IMR-90 (cell line): Measurements from ENCODE around the gene ZDHHC18. TPM values are rescaled to one million over a fixed set of nuclear protein-coding genes. Genes with fewer than 3 reads are reported as not detected.

Source experiments
- ATAC-seq: fragments of 200-7000 bp; cut with Tn5 transposase; 2 replicates; pipeline ENCODE4 v1.9.1; 2020; ENCODE audit warnings: low read depth, mild to moderate bottlenecking, moderate library complexity
- BruUV-seq: library from RNA; stranded (reverse); fragments of 400-500 nt; replicated peaks from 2 replicates; lab custom pipeline; 2021; lab: Mats Ljungman, UMichigan
- CTCF ChIA-PET: fragments of 300-600 bp; formaldehyde crosslinking; extraction: SDS; loops from one replicate; lab custom pipeline; 2021; ENCODE audit warnings: antibody characterized with exemption; lab: Yijun Ruan, JAX
- POLR2A ChIA-PET: fragments of 300-600 bp; sonication (Branson Sonifier 250); formaldehyde crosslinking; loops from one replicate; lab custom pipeline; 2022; ENCODE audit warnings: antibody characterized with exemption; ENCODE audit not compliant: unreplicated experiment; lab: Charles Lee
- DNase-seq: peaks from one replicate; pipeline ENCODE4 v3.0.0; 2013
- H2AFZ ChIP-seq: replicated peaks from 2 replicates; pipeline ENCODE3; 2013; ENCODE audit warnings: low read length, mild to moderate bottlenecking; ENCODE audit not compliant: poor library complexity
- H2AK5ac ChIP-seq: 2 replicates; pipeline ENCODE4 v1.6.1; 2013; ENCODE audit warnings: low read depth, low read length, inconsistent platforms
- H2AK9ac ChIP-seq: replicated peaks from 2 replicates; pipeline ENCODE3; 2013; ENCODE audit warnings: mild to moderate bottlenecking, low read depth, low read length, moderate library complexity; ENCODE audit not compliant: poor library complexity
- H2BK120ac ChIP-seq: 2 replicates; pipeline ENCODE4 v1.6.1; 2013; ENCODE audit warnings: low read depth, low read length, inconsistent platforms
- H2BK15ac ChIP-seq: 3 replicates; pipeline ENCODE4 v1.6.1; 2013; ENCODE audit warnings: low read depth, low read length, inconsistent platforms
- H2BK20ac ChIP-seq: 2 replicates; pipeline ENCODE4 v1.6.1; 2013; ENCODE audit warnings: low read depth, mild to moderate bottlenecking, inconsistent platforms, low read length, moderate library complexity
- H2BK5ac ChIP-seq: 2 replicates; pipeline ENCODE4 v1.6.1; 2013; ENCODE audit warnings: mild to moderate bottlenecking, low read depth, low read length, inconsistent platforms; ENCODE audit not compliant: poor library complexity, severe bottlenecking
- H3K14ac ChIP-seq: replicated peaks from 2 replicates; pipeline ENCODE4 v1.6.1; 2013; ENCODE audit warnings: low read depth, low read length, inconsistent platforms
- H3K18ac ChIP-seq: 2 replicates; pipeline ENCODE4 v1.6.1; 2013; ENCODE audit warnings: low read depth, low read length, control low read depth
- H3K23ac ChIP-seq: 2 replicates; pipeline ENCODE4 v1.6.1; 2013; ENCODE audit warnings: low read depth, low read length, inconsistent platforms
- H3K27ac ChIP-seq: 2 replicates; pipeline ENCODE4 v1.5.1; 2013; ENCODE audit warnings: mild to moderate bottlenecking, control low read depth, low read length; ENCODE audit not compliant: insufficient read depth
- H3K27me3 ChIP-seq: 2 replicates; pipeline ENCODE4 v1.6.1; 2013; ENCODE audit warnings: low read length; ENCODE audit not compliant: control insufficient read depth, insufficient read depth
- H3K36me3 ChIP-seq: 2 replicates; pipeline ENCODE4 v1.6.1; 2013; ENCODE audit warnings: low read length, mixed read lengths; ENCODE audit not compliant: control insufficient read depth, insufficient read depth
- H3K4ac ChIP-seq: 2 replicates; pipeline ENCODE4 v1.6.1; 2013; ENCODE audit warnings: low read depth, low read length, inconsistent platforms
- H3K4me1 ChIP-seq: 2 replicates; pipeline ENCODE4 v1.6.1; 2013; ENCODE audit warnings: low read length, mixed read lengths; ENCODE audit not compliant: control insufficient read depth, insufficient read depth
- H3K4me2 ChIP-seq: 2 replicates; pipeline ENCODE4 v1.6.1; 2013; ENCODE audit warnings: low read depth, mild to moderate bottlenecking, control low read depth, low read length, moderate library complexity
- H3K4me3 ChIP-seq: 2 replicates; pipeline ENCODE4 v1.5.1; 2013; ENCODE audit warnings: low read depth, mild to moderate bottlenecking, control low read depth, low read length, moderate library complexity; ENCODE audit not compliant: insufficient read depth
- H3K56ac ChIP-seq: 2 replicates; pipeline ENCODE4 v1.6.1; 2013; ENCODE audit warnings: low read length, inconsistent platforms; ENCODE audit not compliant: insufficient read depth; ENCODE audit errors: extremely low read depth
- H3K79me1 ChIP-seq, 2 experiments: 2 replicates each; pipeline ENCODE4 v1.6.1; 2013; ENCODE audit warnings: low read length in 2 of 2, inconsistent platforms in 1 of 2, low read depth in 1 of 2
- H3K9ac ChIP-seq: 2 replicates; pipeline ENCODE4 v1.6.1; 2013; ENCODE audit warnings: low read depth, low read length, control low read depth
- H3K9me1 ChIP-seq: 2 replicates; pipeline ENCODE4 v1.6.1; 2013; ENCODE audit warnings: low read length, inconsistent platforms; ENCODE audit not compliant: insufficient read depth
- H3K9me3 ChIP-seq: 2 replicates; pipeline ENCODE4 v1.6.1; 2013; ENCODE audit warnings: low read length; ENCODE audit not compliant: control insufficient read depth, insufficient read depth
- H4K20me1 ChIP-seq: 2 replicates; pipeline ENCODE4 v1.6.1; 2013; ENCODE audit warnings: low read length, inconsistent platforms; ENCODE audit not compliant: insufficient read depth
- H4K5ac ChIP-seq: 2 replicates; pipeline ENCODE4 v1.6.1; 2013; ENCODE audit warnings: mild to moderate bottlenecking, low read depth, low read length, control low read depth
- H4K8ac ChIP-seq, 2 experiments: 2 replicates each; pipeline ENCODE4 v1.6.1; 2013; ENCODE audit warnings: low read depth in 2 of 2, low read length in 2 of 2, control low read depth in 1 of 2, inconsistent platforms in 1 of 2
- H4K91ac ChIP-seq: 2 replicates; pipeline ENCODE4 v1.6.1; 2013; ENCODE audit warnings: low read depth, low read length, inconsistent platforms; ENCODE audit not compliant: insufficient read depth
- RAD21 ChIP-seq: IDR thresholded peaks from 2 replicates; pipeline ENCODE4 v1.6.1; 2012; ENCODE audit warnings: low read length, improper control_type of control experiment
- SMC3 ChIP-seq: fragments of 150-350 bp; IDR thresholded peaks from 2 replicates; pipeline ENCODE4 v1.6.1; 2016; ENCODE audit warnings: low read depth, mild to moderate bottlenecking, antibody characterized with exemption, low read length, moderate library complexity
- USF2 ChIP-seq: fragments of 150-350 bp; IDR thresholded peaks from 2 replicates; pipeline ENCODE4 v1.6.1; 2017; ENCODE audit warnings: mild to moderate bottlenecking, antibody characterized with exemption, low read length, low read depth
- WGBS, 2 experiments: methylation state at CpG; one replicate each; pipeline versions ENCODE4 v1.1.5 to v1.1.7; 2013; ENCODE audit warnings: missing lambda C conversion rate in 2 of 2; ENCODE audit not compliant: insufficient read length in 1 of 2; ENCODE audit errors: extremely low coverage in 2 of 2; 5-methylcytosine and 5-hydroxymethylcytosine counted together
- dilution Hi-C: fragments of 300-500 bp; cut with HindIII; formaldehyde crosslinking; loops from one replicate; pipeline ENCODE4 v1.14.3; 2018; ENCODE audit warnings: low sequenced_read_pairs; ENCODE audit not compliant: unreplicated experiment
- in situ Hi-C: fragments of 300-500 bp; cut with MboI; formaldehyde crosslinking; loops from 3 replicates; pipeline ENCODE4 v1.14.3; 2019; ENCODE audit warnings: low sequenced_read_pairs, inconsistent platforms, mixed read lengths
- intact Hi-C: fragments of 100-400 bp; cut with micrococcal nuclease; formaldehyde crosslinking; loops from 2 replicates; pipeline ENCODE4 v1.10.0; 2022
- polyA plus RNA-seq, 3 experiments: library from polyadenylated mRNA; depleted of rRNA; stranded (reverse); fragments of >200 nt; gene quantifications; 2 replicates each; pipeline ENCODE4 v1.2.3, GENCODE V29; 2012; ENCODE audit warnings: low replicate concordance in 1 of 3
- total RNA-seq: library from RNA; depleted of rRNA; stranded (reverse); fragments of >200 nt; gene quantifications from 2 replicates; pipeline ENCODE4 v1.2.3, GENCODE V29; 2012

Gene ZDHHC18
- total and polyA plus RNA-seq, 2 of the 4 experiments (the other 2 are of a cell fraction), result 12.5 to 37.0 TPM

GRCh38 chr1:26790551-26790953 is 35.9 kb upstream of the ZDHHC18 start:
- Histone ChIP-seq H3K4ac (no peak overlapping the region), H3K14ac (no peak overlapping the region), H3K79me1 (peaks cover 15 to 30% of the 10 kb centered on the region in 2 experiments; a peak in 3 of 4 replicates), H3K9me3 (no peaks in the 10 kb centered on the region), H3K9me1 (peaks cover 6% of the 10 kb centered on the region), H3K4me1 (peaks cover 23% of the 10 kb centered on the region), H3K4me2 (no peak overlapping the region), H2BK120ac (no peak overlapping the region), H2AFZ (no peak overlapping the region), H4K8ac (no peak overlapping the region), H2AK9ac (no peak overlapping the region), H3K36me3 (peaks cover 11% of the 10 kb centered on the region), H3K56ac (no peak overlapping the region), H2BK5ac (no peak overlapping the region), H3K23ac (no peak overlapping the region), H3K9ac (no peak overlapping the region), H3K18ac (no peak overlapping the region), H2BK15ac (no peak overlapping the region), H3K27me3 (no peaks in the 10 kb centered on the region), H3K27ac (no peak overlapping the region), H2AK5ac (no peak overlapping the region), H4K5ac (no peak overlapping the region), H2BK20ac (no peak overlapping the region), H4K91ac (no peak overlapping the region), H3K4me3 (no peak overlapping the region), H4K20me1 (no peaks in the 10 kb centered on the region)
- BruUV-seq, result no TSS peak
- intact Hi-C loops, result no loop called here
- TF ChIP-seq SMC3, result no peak
- no peak for TF ChIP-seq RAD21
- no peak for TF ChIP-seq USF2
- CTCF ChIA-PET, result interaction anchor here (1.3 to 4.7 kb wide), 3 partner anchors 9 to 189 kb away, joined by 6 to 20 read pairs (median 6); no protein-coding TSS in a partner anchor
- WGBS, 2 experiments, result 100% methylated on average over 1 of the region's 5 CpGs; no CpG with 5 or more reads in 1 of the 2 experiments
- DNase-seq (no peak), ATAC-seq (no peak)
- in situ Hi-C loops, result no loop called here
- dilution Hi-C loops, result loop anchor here (25.0 kb wide), 1 partner anchor 203 kb away; no protein-coding TSS in a partner anchor
- POLR2A ChIA-PET, result interaction anchor here (1.1 kb wide), 1 partner anchor 9 kb away, joined by 3 read pairs; no protein-coding TSS in a partner anchor
